CD14-positive monocyte (primary cell): ENCODE measurements around the gene BRSK2. TPM values are rescaled to one million over a fixed set of nuclear protein-coding genes. Genes with fewer than 3 reads are reported as not detected.

ENCODE experiments used
- DNase-seq, 3 donors: peaks; one replicate each; pipeline ENCODE4 v3.0.0-alpha.2; 2011 to 2022
- H2AFZ ChIP-seq: 2 replicates; pipeline ENCODE4 v1.6.0; 2012; ENCODE audit warnings: mild to moderate bottlenecking, low read depth, low read length, inconsistent platforms; ENCODE audit not compliant: insufficient read depth, poor library complexity, severe bottlenecking
- H3K27ac ChIP-seq, 2 donors: 1 replicate in 1 of 2; 2 replicates in 1 of 2; pipeline ENCODE4 v1.5.1; 2012 to 2013; ENCODE audit warnings: low read length in 2 of 2, control low read depth in 1 of 2, inconsistent platforms in 1 of 2, low read depth in 1 of 2, mild to moderate bottlenecking in 1 of 2
- H3K27me3 ChIP-seq, 2 donors: one replicate each; pipeline versions ENCODE4 v1.6.0 to v1.6.1; 2011 to 2013; ENCODE audit warnings: low read length in 2 of 2; ENCODE audit not compliant: control insufficient read depth in 2 of 2, insufficient read depth in 2 of 2
- H3K36me3 ChIP-seq, 2 donors: replicated peaks in 1 of 2; 1 replicate in 1 of 2; 2 replicates in 1 of 2; pipeline versions ENCODE4 v1.5.1 to v1.6.1; 2012 to 2013; ENCODE audit warnings: low read length in 2 of 2, control low read depth in 1 of 2, inconsistent platforms in 1 of 2, mild to moderate bottlenecking in 1 of 2; ENCODE audit not compliant: insufficient read depth in 2 of 2, control insufficient read depth in 1 of 2
- H3K4me1 ChIP-seq, 2 donors: 1 replicate in 1 of 2; 2 replicates in 1 of 2; pipeline versions ENCODE4 v1.5.1 to v1.6.1; 2012 to 2013; ENCODE audit warnings: low read length in 2 of 2, control low read depth in 1 of 2, inconsistent platforms in 1 of 2, mild to moderate bottlenecking in 1 of 2, moderate library complexity in 1 of 2; ENCODE audit not compliant: insufficient read depth in 2 of 2, control insufficient read depth in 1 of 2
- H3K4me2 ChIP-seq: replicated peaks from 2 replicates; pipeline ENCODE3; 2012; ENCODE audit warnings: low read length, moderate library complexity, mild to moderate bottlenecking; ENCODE audit not compliant: poor library complexity, severe bottlenecking; ENCODE audit errors: extremely low read depth
- H3K4me3 ChIP-seq, 3 experiments: fragments of 200-600 bp in 1 of 3; sonication (generic) in 1 of 3; replicated peaks in 1 of 3; 1 replicate in 2 of 3; 2 replicates in 1 of 3; pipeline ENCODE4 v1.5.1; 2011 to 2013; ENCODE audit warnings: low read length in 3 of 3, mild to moderate bottlenecking in 3 of 3, control low read depth in 2 of 3, low read depth in 2 of 3, inconsistent platforms in 1 of 3, moderate library complexity in 1 of 3
- H3K79me2 ChIP-seq: 2 replicates; pipeline ENCODE4 v1.6.0; 2012; ENCODE audit warnings: mild to moderate bottlenecking, control low read depth, inconsistent platforms, low read length, moderate library complexity; ENCODE audit not compliant: insufficient read depth
- H3K9ac ChIP-seq: 2 replicates; pipeline ENCODE4 v1.6.0; 2017; ENCODE audit warnings: low read length, mild to moderate bottlenecking; ENCODE audit not compliant: insufficient read depth, poor library complexity, severe bottlenecking
- H3K9me3 ChIP-seq, 2 donors: replicated peaks in 1 of 2; 1 replicate in 1 of 2; 2 replicates in 1 of 2; pipeline versions ENCODE4 v1.5.1 to v1.6.1; 2012 to 2013; ENCODE audit warnings: low read length in 2 of 2, control low read depth in 1 of 2; ENCODE audit not compliant: control insufficient read depth in 1 of 2, insufficient read depth in 1 of 2
- H4K20me1 ChIP-seq: 2 replicates; pipeline ENCODE4 v1.6.0; 2012; ENCODE audit warnings: mild to moderate bottlenecking, low read length, control low read depth, moderate library complexity; ENCODE audit not compliant: insufficient read depth
- H3K27ac Mint-ChIP-seq, 7 donors: one replicate each; pipeline ENCODE4 v1.8.0; 2020; ENCODE audit warnings: mild to moderate bottlenecking in 7 of 7, mixed read lengths in 7 of 7, moderate library complexity in 6 of 7, inconsistent platforms in 2 of 7
- H3K27me3 Mint-ChIP-seq, 3 donors: one replicate each; pipeline ENCODE4 v1.8.0; 2021 to 2022; ENCODE audit warnings: low read depth in 3 of 3, mild to moderate bottlenecking in 3 of 3, mixed read lengths in 3 of 3, moderate library complexity in 3 of 3, inconsistent platforms in 1 of 3
- H3K36me3 Mint-ChIP-seq, 2 donors: one replicate each; pipeline ENCODE4 v1.8.0; 2020; ENCODE audit warnings: mixed read lengths in 2 of 2, inconsistent platforms in 1 of 2, mild to moderate bottlenecking in 1 of 2
- H3K4me1 Mint-ChIP-seq: one replicate; pipeline ENCODE4 v1.8.0; 2020; ENCODE audit warnings: mild to moderate bottlenecking, mixed read lengths
- H3K4me3 Mint-ChIP-seq, 2 donors: one replicate each; pipeline ENCODE4 v1.8.0; 2020; ENCODE audit warnings: mild to moderate bottlenecking in 2 of 2, mixed read lengths in 2 of 2, moderate library complexity in 1 of 2
- H3K9me3 Mint-ChIP-seq, 7 donors: one replicate each; pipeline ENCODE4 v1.8.0; 2020 to 2022; ENCODE audit warnings: mixed read lengths in 7 of 7, mild to moderate bottlenecking in 6 of 7, moderate library complexity in 6 of 7, inconsistent platforms in 2 of 7
- WGBS: methylation state at CpG from one replicate; pipeline ENCODE4 v1.1.5; 2013; ENCODE audit warnings: missing lambda C conversion rate; ENCODE audit not compliant: insufficient coverage; 5-methylcytosine and 5-hydroxymethylcytosine counted together
- intact Hi-C, 2 donors: fragments of 100-400 bp; cut with micrococcal nuclease; formaldehyde crosslinking; loops; one replicate each; pipeline versions ENCODE4 v1.15.0 to v1.15.1; 2023
- polyA plus RNA-seq, 3 donors: library from polyadenylated mRNA; depleted of rRNA in 1 of 3; unstranded in 2 of 3; stranded (reverse) in 1 of 3; fragments of 300-500 nt in 2 of 3; fragments of >200 nt in 1 of 3; fragmentation: Illumina TruSeq in 2 of 3; gene quantifications; 1 replicate in 2 of 3; 2 replicates in 1 of 3; pipeline ENCODE4 v1.2.3, GENCODE V29; 2012 to 2021
- TF ChIP-seq, protein P1 (sequence below): fragments of 200-600 bp; IDR thresholded peaks from one replicate; pipeline ENCODE4 v1.8.0; 2022; ENCODE audit warnings: antibody characterized with exemption, mild to moderate bottlenecking

Gene BRSK2
- polyA plus RNA-seq, 3 donors = 0.13 TPM; not detected in 2

DNA sequence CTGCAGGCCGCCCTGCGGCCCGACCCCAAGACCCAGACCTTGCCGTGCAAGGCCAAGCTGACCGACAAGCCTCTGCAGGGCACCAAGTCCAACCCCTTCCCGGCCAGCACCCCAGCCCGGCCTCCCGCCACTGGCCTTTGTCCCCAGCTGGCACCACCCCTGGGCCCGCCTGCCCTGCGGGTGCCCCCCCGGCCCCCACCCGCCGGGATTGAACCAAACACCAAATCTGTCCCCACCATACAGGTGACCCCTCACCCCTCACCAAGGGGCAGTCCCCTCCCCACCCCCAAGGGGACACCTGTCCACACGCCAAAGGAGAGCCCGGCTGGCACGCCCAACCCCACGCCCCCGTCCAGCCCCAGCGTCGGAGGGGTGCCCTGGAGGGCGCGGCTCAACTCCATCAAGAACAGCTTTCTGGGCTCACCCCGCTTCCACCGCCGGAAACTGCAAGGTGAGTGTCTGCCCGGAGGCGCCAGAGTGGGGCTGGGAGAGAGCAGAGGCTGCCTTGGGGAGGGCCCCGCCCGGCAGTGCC lies 60.7 kb downstream of the BRSK2 start:
- H4K20me1 ChIP-seq = no peaks in the 10 kb centered on the region
- Mint-ChIP-seq H3K9me3 (no peaks in the 10 kb centered on the region), H3K36me3 (no peaks in the 10 kb centered on the region), H3K27ac (no peak overlapping the region), H3K4me1 (no peaks in the 10 kb centered on the region), H3K27me3 (peaks cover 3 to 8% (median 4%) of the 10 kb centered on the region in 3 donors), H3K4me3 (no peak overlapping the region)
- TF ChIP-seq, protein P1, sequence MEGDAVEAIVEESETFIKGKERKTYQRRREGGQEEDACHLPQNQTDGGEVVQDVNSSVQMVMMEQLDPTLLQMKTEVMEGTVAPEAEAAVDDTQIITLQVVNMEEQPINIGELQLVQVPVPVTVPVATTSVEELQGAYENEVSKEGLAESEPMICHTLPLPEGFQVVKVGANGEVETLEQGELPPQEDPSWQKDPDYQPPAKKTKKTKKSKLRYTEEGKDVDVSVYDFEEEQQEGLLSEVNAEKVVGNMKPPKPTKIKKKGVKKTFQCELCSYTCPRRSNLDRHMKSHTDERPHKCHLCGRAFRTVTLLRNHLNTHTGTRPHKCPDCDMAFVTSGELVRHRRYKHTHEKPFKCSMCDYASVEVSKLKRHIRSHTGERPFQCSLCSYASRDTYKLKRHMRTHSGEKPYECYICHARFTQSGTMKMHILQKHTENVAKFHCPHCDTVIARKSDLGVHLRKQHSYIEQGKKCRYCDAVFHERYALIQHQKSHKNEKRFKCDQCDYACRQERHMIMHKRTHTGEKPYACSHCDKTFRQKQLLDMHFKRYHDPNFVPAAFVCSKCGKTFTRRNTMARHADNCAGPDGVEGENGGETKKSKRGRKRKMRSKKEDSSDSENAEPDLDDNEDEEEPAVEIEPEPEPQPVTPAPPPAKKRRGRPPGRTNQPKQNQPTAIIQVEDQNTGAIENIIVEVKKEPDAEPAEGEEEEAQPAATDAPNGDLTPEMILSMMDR = no peak
- H3K9ac ChIP-seq = no peak overlapping the region
- no peaks in the 10 kb centered on the region for H3K36me3 ChIP-seq
- H3K79me2 ChIP-seq = no peaks in the 10 kb centered on the region
- H3K27ac ChIP-seq = no peak overlapping the region
- H3K9me3 ChIP-seq = no peaks in the 10 kb centered on the region
- H3K27me3 ChIP-seq = no peaks in the 10 kb centered on the region
- DNase-seq = no peak
- WGBS = 97% methylated on average over 20 of the region's 29 CpGs
- H3K4me3 ChIP-seq = no peak overlapping the region
- no peak overlapping the region for H3K4me2 ChIP-seq
- H3K4me1 ChIP-seq = no peaks in the 10 kb centered on the region
- no peak overlapping the region for H2AFZ ChIP-seq
- intact Hi-C loops = no loop called here

DNA sequence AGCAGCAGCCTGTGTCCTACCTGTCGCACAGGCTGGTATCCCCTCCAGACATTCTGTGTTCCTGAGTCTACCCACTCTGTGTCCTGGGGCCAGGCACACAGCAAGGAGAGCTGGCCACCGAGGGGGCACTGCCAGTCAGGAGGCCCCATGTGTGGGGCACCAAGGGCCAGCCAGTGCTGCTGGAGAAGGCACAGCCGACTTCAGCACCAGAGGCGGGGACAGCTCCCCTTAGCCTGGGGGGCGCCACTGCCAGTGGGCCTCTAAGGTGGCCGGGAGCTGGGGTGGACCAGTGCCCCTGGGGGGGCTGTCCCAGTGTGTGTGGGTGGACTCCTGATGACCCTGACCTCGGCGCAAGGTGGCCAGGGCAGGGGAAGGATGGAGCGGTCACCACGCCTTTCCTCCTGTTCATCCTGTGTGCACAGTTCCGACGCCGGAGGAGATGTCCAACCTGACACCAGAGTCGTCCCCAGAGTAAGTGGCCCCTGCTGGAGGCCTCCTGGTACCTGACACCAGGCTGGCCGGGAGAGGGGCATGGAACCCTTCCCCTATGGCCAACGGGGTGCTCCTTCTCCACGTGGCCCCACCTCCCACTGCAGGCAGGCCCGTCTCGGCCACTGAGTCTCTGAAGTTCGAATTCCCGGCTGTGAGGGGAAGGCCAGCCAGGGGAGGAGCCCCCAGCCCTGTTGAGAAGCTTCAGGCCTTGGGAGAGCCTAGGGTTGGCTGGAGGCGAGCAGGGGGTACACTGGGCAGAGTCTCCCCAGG lies 61.4 kb downstream of the BRSK2 start:
- WGBS = 91% methylated on average over 18 of the region's 22 CpGs
- no peaks in the 10 kb centered on the region for H3K9me3 ChIP-seq
- no peaks in the 10 kb centered on the region for H4K20me1 ChIP-seq
- no peak overlapping the region for H3K9ac ChIP-seq
- no peaks in the 10 kb centered on the region for H3K4me1 Mint-ChIP-seq
- no peaks in the 10 kb centered on the region for H3K27me3 ChIP-seq
- no peak overlapping the region for H3K27ac Mint-ChIP-seq
- no peaks in the 10 kb centered on the region for H3K79me2 ChIP-seq
- no peak overlapping the region for H3K27ac ChIP-seq
- H3K36me3 Mint-ChIP-seq = no peaks in the 10 kb centered on the region
- DNase-seq = no peak
- H3K4me3 Mint-ChIP-seq = no peak overlapping the region
- TF ChIP-seq, protein P1 = no peak
- H3K36me3 ChIP-seq = no peaks in the 10 kb centered on the region
- H3K4me2 ChIP-seq = no peak overlapping the region
- H3K4me3 ChIP-seq = no peak overlapping the region
- H3K27me3 Mint-ChIP-seq = peaks cover 3 to 8% (median 4%) of the 10 kb centered on the region in 3 donors
- no peaks in the 10 kb centered on the region for H3K9me3 Mint-ChIP-seq
- intact Hi-C loops = no loop called here
- no peaks in the 10 kb centered on the region for H3K4me1 ChIP-seq
- H2AFZ ChIP-seq = no peak overlapping the region
